GM23338 (cell line): ENCODE measurements around the gene OR2M5. TPM values are rescaled to one million over a fixed set of nuclear protein-coding genes. Genes with fewer than 3 reads are reported as not detected.

Source experiments
- polyA plus RNA-seq: library from polyadenylated mRNA; unstranded; fragments of >200 nt; fragmentation: Nextera tagmentation; extraction: Ambion mirVana; gene quantifications from 2 replicates; pipeline ENCODE4 v1.2.1, GENCODE V29; 2016
- total RNA-seq: library from RNA; depleted of rRNA; stranded (reverse); fragments of >200 nt; shearing (Covaris generic); gene quantifications from 2 replicates; pipeline ENCODE4 v1.2.3, GENCODE V29; 2014; rRNA removed

Gene OR2M5
- total and polyA plus RNA-seq, 2 experiments from 2014 or later = not detected

Other genes with a start within 250 kb of the OR2M5 start
- 0.45 and 1.9 TPM in 2 replicates for gene OR2W3, start 249.6 kb upstream of the OR2M5 start, total RNA-seq
- 0.31 TPM in 1 of 2 replicates, not detected in the other for gene OR2W3, start 249.6 kb upstream of the OR2M5 start, polyA plus RNA-seq
- not detected in 2 replicates for gene OR2T8, start 224.9 kb upstream of the OR2M5 start, total RNA-seq
- gene OR2T8, start 224.9 kb upstream of the OR2M5 start, polyA plus RNA-seq = 0.40 TPM in 1 of 2 replicates, not detected in the other
- gene OR2AJ1, start 220.3 kb upstream of the OR2M5 start, total RNA-seq = not detected in 2 replicates
- not detected in 2 replicates for gene OR2AJ1, start 220.3 kb upstream of the OR2M5 start, polyA plus RNA-seq
- not detected in 2 replicates for gene OR2L8, start 196.3 kb upstream of the OR2M5 start, total RNA-seq
- gene OR2L8, start 196.3 kb upstream of the OR2M5 start, polyA plus RNA-seq = not detected in 2 replicates
- gene OR2AK2, start 179.9 kb upstream of the OR2M5 start, total RNA-seq = 0.35 TPM in 1 of 2 replicates, not detected in the other
- gene OR2AK2, start 179.9 kb upstream of the OR2M5 start, polyA plus RNA-seq = not detected in 2 replicates
- not detected in 2 replicates for gene OR2L5, start 131.5 kb upstream of the OR2M5 start, total RNA-seq
- gene OR2L5, start 131.5 kb upstream of the OR2M5 start, polyA plus RNA-seq = not detected in 2 replicates
- 0.07 TPM in 1 of 2 replicates, not detected in the other for gene OR2L2, start 115.1 kb upstream of the OR2M5 start, total RNA-seq
- 0.05 and 0.06 TPM in 2 replicates for gene OR2L2, start 115.1 kb upstream of the OR2M5 start, polyA plus RNA-seq
- gene OR2L3, start 98.3 kb upstream of the OR2M5 start, total RNA-seq = not detected in 2 replicates
- gene OR2L3, start 98.3 kb upstream of the OR2M5 start, polyA plus RNA-seq = not detected in 2 replicates
- not detected in 2 replicates for gene OR2L13, start 50.0 kb upstream of the OR2M5 start, total RNA-seq
- gene OR2L13, start 50.0 kb upstream of the OR2M5 start, polyA plus RNA-seq = not detected in 2 replicates
- gene OR2M2, start 29.7 kb downstream of the OR2M5 start, total RNA-seq = not detected in 2 replicates
- not detected in 2 replicates for gene OR2M2, start 29.7 kb downstream of the OR2M5 start, polyA plus RNA-seq
- gene OR2M3, start 52.1 kb downstream of the OR2M5 start, total RNA-seq = not detected in 2 replicates
- gene OR2M3, start 52.1 kb downstream of the OR2M5 start, polyA plus RNA-seq = not detected in 2 replicates
- not detected in 2 replicates for gene OR2M4, start 86.3 kb downstream of the OR2M5 start, total RNA-seq
- not detected in 2 replicates for gene OR2M4, start 86.3 kb downstream of the OR2M5 start, polyA plus RNA-seq
- gene OR2T33, start 132.8 kb downstream of the OR2M5 start, total RNA-seq = 0.28 TPM in 1 of 2 replicates, not detected in the other
- gene OR2T33, start 132.8 kb downstream of the OR2M5 start, polyA plus RNA-seq = 0.32 TPM in 1 of 2 replicates, not detected in the other
- gene OR2T12, start 158.3 kb downstream of the OR2M5 start, total RNA-seq = not detected in 2 replicates
- not detected in 2 replicates for gene OR2T12, start 158.3 kb downstream of the OR2M5 start, polyA plus RNA-seq
- not detected in 2 replicates for gene OR2M7, start 179.4 kb downstream of the OR2M5 start, total RNA-seq
- gene OR2M7, start 179.4 kb downstream of the OR2M5 start, polyA plus RNA-seq = not detected in 2 replicates
- gene OR14C36, start 203.6 kb downstream of the OR2M5 start, total RNA-seq = not detected in 2 replicates
- not detected in 2 replicates for gene OR14C36, start 203.6 kb downstream of the OR2M5 start, polyA plus RNA-seq
- gene OR2T4, start 216.5 kb downstream of the OR2M5 start, total RNA-seq = not detected in 2 replicates
- not detected in 2 replicates for gene OR2T4, start 216.5 kb downstream of the OR2M5 start, polyA plus RNA-seq
- gene OR2T6, start 230.6 kb downstream of the OR2M5 start, total RNA-seq = not detected in 2 replicates
- gene OR2T6, start 230.6 kb downstream of the OR2M5 start, polyA plus RNA-seq = not detected in 2 replicates